ENCODE measurements around the gene SEPTIN8.

SEPTIN8 gene

DNA sequence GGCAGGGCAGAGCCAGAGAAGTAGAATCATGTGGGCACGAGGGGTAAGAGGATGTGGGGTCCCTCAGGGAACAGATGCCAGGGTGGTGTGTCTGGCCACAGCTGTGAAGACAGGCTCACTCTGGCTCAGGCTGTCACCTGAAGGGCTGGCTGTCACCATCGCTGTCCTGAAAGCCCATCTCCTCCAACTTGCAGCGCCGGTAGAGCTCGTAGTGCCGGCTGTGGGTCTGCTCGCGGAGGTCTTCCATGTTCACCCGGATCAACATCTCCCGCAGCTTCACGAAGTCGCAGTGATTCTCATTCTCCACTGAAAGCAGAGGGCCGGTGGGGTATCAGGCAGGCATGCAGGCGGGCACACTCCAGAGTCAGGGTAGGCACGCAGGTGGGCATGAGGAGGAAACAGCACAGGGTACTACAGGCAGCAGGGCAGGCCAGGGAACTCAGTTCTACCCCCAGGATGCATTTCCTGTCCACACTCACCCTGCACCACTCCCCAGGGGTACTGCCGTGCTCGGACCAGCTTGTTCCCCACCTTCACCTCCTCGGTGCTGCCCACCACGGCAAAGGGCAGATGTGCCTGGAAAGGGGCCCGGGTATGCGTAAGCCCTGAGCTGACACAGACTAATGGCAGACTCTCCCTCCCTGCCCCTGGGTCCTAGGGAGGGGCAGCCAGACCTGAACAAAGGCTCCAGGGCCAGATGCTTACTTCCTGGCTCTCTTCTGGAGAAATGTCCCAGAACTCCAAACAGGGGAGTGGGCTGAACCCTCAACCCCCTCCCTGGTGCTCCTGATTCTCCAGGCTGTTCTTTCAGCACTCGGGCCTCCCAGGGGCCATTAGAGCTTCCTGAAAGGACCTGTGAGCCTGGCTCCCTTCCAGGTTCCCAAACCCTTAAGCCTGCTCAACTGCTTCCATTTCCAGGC is 15.5 kb downstream of the SEPTIN8 start:
- no peaks in the 10 kb centered on the region for H3K9me3 ChIP-seq (ENCODE audit: insufficient read depth, low read length)
- no peaks in the 10 kb centered on the region for H4K20me1 ChIP-seq (ENCODE audit: low read depth, low read length)
- no peak overlapping the region for H3K4me2 ChIP-seq (ENCODE audit: low read depth, low read length, poor library complexity, severe bottlenecking)
- no peaks in the 10 kb centered on the region for H3K36me3 ChIP-seq (ENCODE audit: low read length)
- no peaks in the 10 kb centered on the region for H3K27me3 ChIP-seq (ENCODE audit: low read length)
- no peaks in the 10 kb centered on the region for H3F3A ChIP-seq (ENCODE audit: insufficient read depth)
- no peak overlapping the region for H3K27ac ChIP-seq (ENCODE audit: low read depth, low read length)
- no peak overlapping the region for H3K9ac ChIP-seq (ENCODE audit: low read length)
- no peak overlapping the region for H2AFZ ChIP-seq (ENCODE audit: low read depth, low read length, severe bottlenecking)
- no peaks in the 10 kb centered on the region for H3K79me2 ChIP-seq (ENCODE audit: insufficient read depth, low read length)
- no peak overlapping the region for H3K4me3 ChIP-seq (ENCODE audit: insufficient read depth, low read length, poor library complexity, severe bottlenecking)
- TF ChIP-seq EZH2phosphoT487 (conservative IDR thresholded peaks at IDR 0.05; ENCODE audit: low read length), result no peak
- no peak for TF ChIP-seq CTCF (IDR thresholded peaks at IDR 0.05; ENCODE audit: insufficient read depth, low read length, poor library complexity, severe bottlenecking)
- no peaks in the 10 kb centered on the region for H3K9me2 ChIP-seq (replicated peaks; ENCODE audit: insufficient read depth, low read length)

- Histone ChIP-seq H3K36me3 (ENCODE audit: low read length) (no peaks in the 10 kb centered on the region), H3K9me2 (replicated peaks; ENCODE audit: insufficient read depth, low read length) (no peaks in the 10 kb centered on the region), H3K9me3 (ENCODE audit: insufficient read depth, low read length) (no peaks in the 10 kb centered on the region), H3K27me3 (ENCODE audit: low read length) (no peaks in the 10 kb centered on the region), H3K9ac (ENCODE audit: low read length) (no peak overlapping the region), H3F3A (ENCODE audit: insufficient read depth) (no peaks in the 10 kb centered on the region), H2AFZ (ENCODE audit: low read depth, low read length, severe bottlenecking) (no peak overlapping the region), H3K4me2 (ENCODE audit: low read depth, low read length, poor library complexity, severe bottlenecking) (no peak overlapping the region), H3K4me3 (ENCODE audit: insufficient read depth, low read length, poor library complexity, severe bottlenecking) (no peak overlapping the region), H4K20me1 (ENCODE audit: low read depth, low read length) (no peaks in the 10 kb centered on the region), H3K79me2 (ENCODE audit: insufficient read depth, low read length) (no peaks in the 10 kb centered on the region), H3K27ac (ENCODE audit: low read depth, low read length) (no peak overlapping the region)
- TF ChIP-seq CTCF (IDR thresholded peaks at IDR 0.05; ENCODE audit: insufficient read depth, low read length, poor library complexity, severe bottlenecking) (no peak), EZH2phosphoT487 (conservative IDR thresholded peaks at IDR 0.05; ENCODE audit: low read length) (no peak)
Observed at GRCh38 chr5:132760601-132761317, 16.3 kb downstream of the SEPTIN8 start.

DNA sequence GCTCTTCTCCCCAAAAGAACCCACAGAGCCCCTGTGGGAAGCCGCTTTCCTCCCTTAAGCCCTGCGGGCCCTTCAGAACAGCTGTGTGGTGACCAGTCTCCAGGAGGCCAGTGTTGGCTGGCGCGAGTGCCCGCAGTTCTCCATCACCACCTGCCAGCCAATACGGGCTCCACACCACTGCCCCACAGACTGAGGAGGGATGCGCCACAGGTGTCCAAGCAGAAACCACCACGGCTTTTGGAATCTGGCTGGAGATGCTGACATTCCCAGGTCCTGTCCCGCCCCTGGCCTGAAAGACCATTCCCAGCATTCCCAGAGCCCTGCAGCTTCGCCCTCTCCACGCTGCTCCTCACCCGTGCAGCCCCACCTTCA is 17.0 kb downstream of the SEPTIN8 start:
- Histone ChIP-seq H3K9me2 (replicated peaks; ENCODE audit: insufficient read depth, low read length) (no peaks in the 10 kb centered on the region), H3K27ac (ENCODE audit: low read depth, low read length) (no peak overlapping the region), H3K4me2 (ENCODE audit: low read depth, low read length, poor library complexity, severe bottlenecking) (no peak overlapping the region), H3K9ac (ENCODE audit: low read length) (no peak overlapping the region), H2AFZ (ENCODE audit: low read depth, low read length, severe bottlenecking) (no peak overlapping the region), H3K79me2 (ENCODE audit: insufficient read depth, low read length) (no peaks in the 10 kb centered on the region), H3K36me3 (ENCODE audit: low read length) (no peaks in the 10 kb centered on the region), H3K27me3 (ENCODE audit: low read length) (no peaks in the 10 kb centered on the region), H3F3A (ENCODE audit: insufficient read depth) (no peaks in the 10 kb centered on the region), H4K20me1 (ENCODE audit: low read depth, low read length) (no peaks in the 10 kb centered on the region), H3K4me3 (ENCODE audit: insufficient read depth, low read length, poor library complexity, severe bottlenecking) (no peak overlapping the region), H3K9me3 (ENCODE audit: insufficient read depth, low read length) (no peaks in the 10 kb centered on the region)
- TF ChIP-seq CTCF (IDR thresholded peaks at IDR 0.05; ENCODE audit: insufficient read depth, low read length, poor library complexity, severe bottlenecking) (no peak), EZH2phosphoT487 (conservative IDR thresholded peaks at IDR 0.05; ENCODE audit: low read length) (no peak)
